Measurements from ENCODE around the gene GTPBP4.
A peak's percentile ranks its signal among the peaks of the same experiment; 100 is the strongest.
"Not testable (repeated sequence)": the region's sequence is repeated elsewhere in the genome, so short reads cannot be mapped to it uniquely, and the experiment has no call there.

The GTPBP4 gene

DNA sequence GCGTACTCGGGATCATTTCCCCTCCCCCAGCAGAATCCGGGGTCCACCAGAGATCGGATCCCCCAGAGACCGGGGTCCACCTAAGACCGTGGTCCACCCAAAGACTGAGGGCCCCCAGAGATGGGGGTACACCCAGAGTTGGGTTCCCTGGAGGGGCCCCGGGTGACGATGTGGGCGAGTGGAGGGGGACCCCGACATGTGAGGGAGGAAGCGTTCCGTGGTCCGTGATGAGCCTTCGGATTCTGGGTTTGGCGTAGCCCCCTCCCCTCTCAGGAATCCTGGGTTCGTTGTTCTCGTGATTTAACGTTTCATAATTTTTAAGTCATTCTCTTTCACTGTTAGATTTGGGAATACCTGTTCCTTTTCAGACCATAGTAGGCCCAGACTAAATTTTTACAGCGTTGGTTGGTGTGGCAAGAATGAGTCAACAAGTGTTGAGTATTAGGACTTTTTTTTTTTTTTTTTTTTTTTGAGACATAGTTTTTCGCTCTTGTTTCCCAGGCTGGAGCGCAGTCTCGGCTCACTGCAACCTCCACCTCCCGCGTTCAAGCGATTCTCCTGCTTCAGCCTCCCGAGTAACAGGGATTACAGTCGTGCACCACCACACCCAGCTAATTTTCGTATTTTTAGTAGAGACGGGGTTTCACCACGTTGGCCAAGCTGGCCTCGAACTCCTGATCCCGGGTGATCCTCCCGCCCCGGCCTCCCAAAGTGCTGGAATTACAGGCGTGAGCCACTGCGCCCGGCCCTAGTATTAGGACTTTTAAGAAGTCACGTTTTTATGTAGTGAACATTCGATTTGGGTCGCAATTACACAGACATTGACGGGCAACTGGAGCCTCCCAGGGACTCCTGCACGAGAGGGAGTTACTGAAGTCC, 672 bp downstream of the GTPBP4 start:
- peak; percentile 32 for DNase-seq (ENCODE audit: low read depth, low spot score)

DNA sequence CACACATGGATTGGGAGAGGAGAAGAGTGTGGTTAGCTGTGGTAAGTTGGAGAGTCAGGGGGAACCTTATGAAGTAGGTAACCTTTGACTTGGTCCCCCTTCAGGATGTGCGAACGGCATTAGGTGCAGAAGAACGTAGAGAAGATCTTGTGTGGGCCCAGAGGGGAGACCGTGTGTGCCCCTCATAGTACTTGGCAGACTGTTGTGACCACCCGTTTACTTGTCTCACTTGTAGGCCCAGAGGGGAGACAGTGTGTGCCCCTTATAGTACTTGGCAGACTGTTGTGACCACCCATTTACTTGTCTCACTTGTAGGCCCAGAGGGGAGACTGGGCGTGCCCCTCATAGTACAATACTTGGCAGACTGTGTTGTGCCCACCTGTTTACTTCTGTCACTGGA, 2.6 kb downstream of the GTPBP4 start:
- no peak for DNase-seq (ENCODE audit: low read depth, low spot score)

DNA sequence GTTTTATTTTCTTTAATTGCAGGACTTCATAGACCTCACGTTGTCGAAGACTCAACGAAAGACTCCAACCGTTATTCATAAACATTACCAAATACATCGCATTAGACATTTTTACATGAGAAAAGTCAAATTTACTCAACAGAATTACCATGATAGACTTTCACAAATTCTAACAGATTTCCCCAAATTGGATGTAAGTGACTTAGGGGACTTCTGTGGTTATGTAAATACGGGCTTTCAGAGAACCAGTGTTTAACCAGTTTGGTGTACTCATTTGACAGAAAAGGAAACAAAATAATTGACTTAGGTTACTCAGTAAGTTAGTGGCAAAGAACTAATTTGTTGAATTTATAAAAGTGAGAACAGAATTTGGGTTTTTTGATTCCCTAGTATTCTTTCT, 4.2 kb downstream of the GTPBP4 start:
- DNase-seq (ENCODE audit: low read depth, low spot score): no peak

DNA sequence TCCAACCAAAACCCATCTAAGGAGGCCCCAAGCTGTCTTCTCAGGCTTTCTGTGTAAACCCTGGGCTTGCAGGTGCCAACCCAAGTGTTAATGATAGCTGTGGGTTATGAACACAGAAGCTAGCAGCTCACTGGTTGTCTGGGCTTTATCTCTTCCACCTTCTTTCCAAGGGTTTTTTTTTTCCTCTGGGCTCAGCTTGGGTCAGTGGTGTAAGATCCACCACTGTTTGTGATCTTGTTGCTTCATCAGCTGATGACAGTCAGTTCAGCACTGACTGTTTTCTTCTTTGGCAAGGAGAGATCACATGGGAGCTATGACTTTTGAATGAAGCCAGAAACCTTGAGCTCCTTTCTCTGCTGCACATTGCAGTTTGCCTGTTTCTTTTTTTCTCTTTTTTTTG, 4.6 kb downstream of the GTPBP4 start:
- DNase-seq (ENCODE audit: low read depth, low spot score): no peak

DNA sequence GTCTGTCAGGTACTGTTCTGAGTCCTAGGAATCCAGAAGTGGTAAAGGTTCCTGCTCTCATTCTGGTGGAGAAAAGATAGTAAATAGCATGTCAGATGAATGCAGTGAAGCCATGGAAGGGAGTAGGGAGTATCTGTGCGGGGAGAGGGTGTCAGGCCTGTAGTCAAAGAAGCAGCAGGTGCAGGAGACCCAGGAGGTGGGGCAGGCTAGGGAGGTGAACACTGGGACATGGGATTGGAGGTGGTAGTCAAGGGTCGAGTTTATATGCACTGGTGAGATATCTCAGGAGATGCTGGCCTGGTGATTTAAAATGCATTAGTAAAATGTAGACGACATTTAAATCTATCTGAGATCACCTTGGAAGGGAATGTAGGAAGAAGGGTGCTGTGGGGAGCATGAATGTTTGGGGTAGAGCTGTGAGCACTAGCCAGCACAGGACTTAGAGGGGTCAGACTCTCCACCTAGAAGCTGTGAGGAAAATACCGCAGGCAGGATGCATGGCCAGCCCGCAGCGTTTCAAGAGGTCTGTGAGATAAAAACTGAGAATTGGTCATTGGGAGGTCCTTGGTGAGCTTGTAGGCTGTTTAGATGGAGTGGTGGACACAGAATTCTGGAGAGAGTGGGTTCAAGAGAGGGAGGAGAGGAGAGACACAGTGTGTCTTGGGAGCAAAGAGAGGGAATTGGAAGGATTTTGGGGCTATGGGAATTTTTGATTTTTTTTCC, 6.8 kb downstream of the GTPBP4 start:
- no peak for DNase-seq (ENCODE audit: low read depth, low spot score)

DNA sequence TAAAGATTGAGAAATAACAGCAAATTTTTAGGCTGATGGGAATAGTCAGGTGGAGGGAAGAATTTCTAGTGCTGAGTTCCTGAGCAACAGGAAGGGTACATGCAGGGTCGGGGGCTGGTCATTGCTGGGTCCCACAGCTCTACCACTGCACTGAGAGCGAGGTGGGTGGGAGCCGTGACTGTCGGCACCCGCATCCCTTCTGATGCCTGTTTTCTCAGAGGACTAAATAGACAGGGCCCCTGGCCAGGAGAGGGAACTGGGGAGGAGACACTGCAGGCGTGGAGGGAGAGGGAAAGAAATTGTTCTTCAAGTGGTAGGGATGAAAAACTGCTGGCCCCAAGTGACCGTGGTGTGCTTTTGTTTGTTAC, 7.3 kb downstream of the GTPBP4 start:
- DNase-seq (ENCODE audit: low read depth, low spot score): no peak

DNA sequence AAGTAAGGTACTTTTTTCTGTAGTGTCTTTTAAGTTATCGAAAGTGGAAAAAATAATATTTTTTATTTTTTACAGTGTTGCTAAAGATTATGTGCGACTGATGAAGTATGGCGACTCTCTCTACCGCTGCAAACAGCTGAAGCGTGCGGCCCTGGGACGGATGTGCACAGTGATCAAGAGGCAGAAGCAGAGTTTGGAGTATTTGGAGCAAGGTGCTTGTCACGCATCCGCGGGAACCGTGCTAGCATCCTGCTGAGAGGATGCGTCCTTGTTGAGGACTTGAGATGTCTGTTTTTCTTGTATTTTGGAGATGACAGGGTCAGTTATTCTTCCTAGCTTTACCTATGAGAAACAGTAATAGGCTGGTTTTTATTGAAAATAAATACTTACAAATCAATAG, 7.8 kb downstream of the GTPBP4 start:
- DNase-seq (ENCODE audit: low read depth, low spot score): no peak

DNA sequence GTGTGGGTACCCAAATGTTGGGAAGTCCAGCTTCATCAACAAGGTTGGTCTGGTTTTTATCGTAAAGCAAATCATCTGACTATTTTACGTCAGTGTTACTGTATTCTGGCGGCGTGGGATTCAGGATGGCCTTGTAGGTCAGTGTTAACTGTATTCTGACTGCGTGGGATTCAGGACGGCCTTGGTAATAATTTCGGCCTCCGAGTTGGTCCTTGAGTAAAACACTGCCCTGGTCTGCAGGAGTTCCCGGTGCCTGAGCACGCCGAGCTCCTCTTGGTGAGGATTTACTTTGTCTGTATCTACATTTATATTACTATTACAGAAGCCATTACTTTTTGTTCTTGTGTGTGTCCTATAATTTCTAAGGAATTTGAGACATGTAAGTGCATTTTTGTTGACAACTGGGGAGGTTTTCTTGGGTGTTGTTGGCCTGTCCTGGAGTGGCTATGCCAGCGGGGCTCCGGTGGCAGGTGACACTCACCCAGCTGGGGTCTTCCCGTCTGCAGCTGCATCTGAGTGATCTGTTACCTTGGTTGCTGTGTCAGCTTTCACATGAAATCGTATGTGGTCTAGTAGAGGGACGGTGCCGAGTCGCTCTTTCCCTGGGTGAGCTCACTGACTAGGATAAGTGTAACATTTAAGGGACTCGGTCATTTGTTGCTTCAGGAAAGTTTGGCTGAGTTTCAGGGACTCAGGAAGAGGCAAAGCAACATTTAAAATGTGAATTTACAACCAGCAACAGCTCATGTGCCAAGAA, 9.2 kb downstream of the GTPBP4 start:
- no peak for DNase-seq (ENCODE audit: low read depth, low spot score)

DNA sequence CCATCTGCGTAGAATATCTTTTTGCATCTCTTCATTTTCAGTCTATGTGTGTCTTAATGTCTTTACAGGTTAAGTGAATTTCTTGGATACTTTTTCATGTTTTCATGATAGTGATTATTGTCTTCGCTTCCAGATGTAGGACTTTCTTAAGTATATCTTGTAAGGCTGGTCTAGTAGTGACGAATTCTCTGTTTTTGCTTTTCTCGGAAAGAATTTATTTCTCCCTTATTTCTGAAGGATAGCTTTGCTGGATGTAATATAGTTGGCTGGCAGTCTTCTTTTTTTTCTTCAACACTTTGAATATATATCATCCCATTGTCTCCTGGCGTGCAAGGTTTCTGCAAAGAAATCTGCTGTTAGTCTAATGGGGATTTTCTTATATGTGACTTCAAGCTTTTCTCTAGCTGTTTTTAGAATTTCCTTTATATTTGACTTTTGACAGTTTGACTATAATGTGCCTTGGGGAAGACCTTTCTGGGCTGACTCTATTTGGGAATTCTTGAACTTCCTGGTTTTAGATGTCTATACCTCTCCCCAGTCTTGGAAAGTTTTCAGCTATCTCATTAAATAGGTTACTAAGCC, 14.3 kb downstream of the GTPBP4 start:
- no peak for DNase-seq (ENCODE audit: low read depth, low spot score)

DNA sequence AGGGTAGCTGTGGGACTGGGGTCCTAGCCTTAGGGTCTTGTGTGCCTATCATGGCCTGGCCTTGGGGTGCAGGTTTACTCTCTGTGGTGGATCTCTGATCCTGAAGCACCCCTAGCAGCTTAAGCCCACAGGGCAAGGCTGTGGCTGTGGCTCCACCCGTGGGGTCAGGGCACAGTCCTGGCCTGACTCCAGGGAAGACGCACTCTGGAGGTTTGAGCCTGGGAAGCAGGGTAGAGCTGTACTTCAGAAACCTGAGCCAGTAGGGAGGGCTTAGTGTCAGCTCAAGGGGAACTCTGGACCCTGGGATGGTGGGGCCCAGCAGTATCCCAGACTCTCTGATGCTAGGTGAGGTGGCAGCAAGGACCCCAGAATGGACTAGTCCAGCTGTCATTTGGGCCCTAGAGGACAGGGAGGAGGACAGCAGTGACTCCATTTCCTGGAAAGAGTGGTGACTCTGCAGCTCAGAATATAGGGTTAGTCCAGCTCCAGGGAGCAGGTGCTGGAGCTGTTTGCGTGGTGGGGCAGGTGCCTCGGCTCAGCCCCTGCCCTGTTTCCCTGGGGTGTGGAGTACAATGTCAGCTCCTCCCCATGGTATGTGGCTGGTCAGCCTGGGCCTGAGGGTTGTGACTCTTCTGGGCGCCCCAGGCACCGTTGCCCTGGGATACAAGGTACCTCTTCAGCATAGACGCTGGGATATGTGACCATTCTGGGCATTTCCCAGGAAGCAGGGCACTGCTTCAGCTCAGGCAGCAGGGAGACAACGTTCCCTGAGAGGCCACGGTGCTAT, 15.8 kb downstream of the GTPBP4 start:
- no peak for DNase-seq (ENCODE audit: low read depth, low spot score)

DNA sequence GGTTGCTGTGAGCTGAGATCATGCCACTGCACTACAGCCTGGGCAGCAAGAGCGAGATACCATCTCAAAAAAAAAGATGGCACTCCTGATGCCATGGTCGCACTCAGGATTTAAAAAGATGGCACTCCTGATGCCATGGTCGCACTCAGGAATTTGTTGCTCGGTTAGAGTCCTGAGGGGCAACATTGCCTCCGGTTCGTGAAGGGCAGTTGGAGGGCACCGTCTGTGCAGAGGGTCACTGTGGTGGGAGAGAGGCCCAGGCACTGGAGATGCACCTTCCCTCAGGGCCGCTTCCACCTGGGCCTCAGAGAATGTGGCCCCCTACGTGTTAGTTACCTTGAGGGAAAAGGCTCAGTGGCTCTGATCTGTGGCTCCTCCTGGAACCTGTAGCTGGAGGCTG, 18.3 kb downstream of the GTPBP4 start:
- no peak for DNase-seq (ENCODE audit: low read depth, low spot score)

DNA sequence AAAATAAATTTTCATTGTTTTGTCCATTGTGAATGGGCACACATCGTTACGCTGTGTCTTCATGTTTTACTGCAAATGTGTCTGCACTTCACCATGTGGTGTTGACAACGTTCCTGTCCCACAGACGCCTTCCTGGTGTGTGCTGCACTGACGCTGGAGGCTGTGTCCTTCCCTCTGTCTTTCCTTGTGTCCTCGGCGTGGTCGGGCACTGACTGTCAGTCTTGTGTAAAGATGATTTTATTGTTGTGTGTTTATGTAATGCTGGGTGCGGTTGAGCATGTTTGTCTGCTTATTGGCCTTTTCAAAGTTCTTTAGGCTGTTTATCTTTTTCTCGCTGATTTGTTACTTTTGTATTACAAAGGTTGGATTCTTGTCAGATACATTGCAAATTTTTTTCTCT, 19.3 kb downstream of the GTPBP4 start:
- DNase-seq (ENCODE audit: low read depth, low spot score): no peak

DNA sequence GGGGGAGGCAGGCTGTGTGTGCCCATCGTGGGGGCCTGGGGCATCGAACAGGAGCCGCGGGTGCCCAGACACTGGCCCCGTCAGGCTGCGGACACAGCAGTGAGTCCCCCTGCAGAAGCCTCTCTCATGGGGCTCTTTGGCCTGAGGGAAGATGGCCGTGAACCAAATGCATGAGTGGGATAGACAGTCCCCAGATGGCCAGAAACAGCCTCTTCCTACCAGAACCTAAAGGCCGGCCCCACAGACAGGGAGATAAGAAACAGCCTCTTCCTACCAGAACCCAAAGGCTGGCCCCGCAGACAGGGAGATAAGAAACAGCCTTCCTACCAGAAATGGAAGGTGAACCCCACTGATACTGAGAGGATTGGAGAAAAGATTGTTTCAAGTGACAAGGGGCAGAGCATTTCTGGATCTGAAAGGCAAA, 20.8 kb downstream of the GTPBP4 start:
- no peak for DNase-seq (ENCODE audit: low read depth, low spot score)

DNA sequence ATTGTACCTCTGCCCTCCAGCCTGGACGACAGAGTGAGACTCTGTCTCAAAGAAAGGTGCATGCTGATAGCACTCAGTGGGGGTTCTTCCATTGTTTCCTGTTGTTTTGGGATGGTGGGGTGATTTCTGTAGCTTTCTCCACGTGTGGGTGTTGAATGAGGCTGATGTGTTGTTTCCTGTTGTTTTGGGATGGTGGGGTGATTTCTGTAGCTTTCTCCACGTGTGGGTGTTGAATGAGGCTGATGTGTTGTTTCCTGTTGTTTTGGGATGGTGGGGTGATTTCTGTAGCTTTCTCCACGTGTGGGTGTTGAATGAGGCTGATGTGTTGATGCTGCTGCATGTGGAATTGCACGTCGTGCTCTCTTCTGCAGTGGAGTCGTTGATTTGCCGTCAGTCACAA, 21.7 kb downstream of the GTPBP4 start:
- not testable (repeated sequence) for DNase-seq (ENCODE audit: low read depth, low spot score)

DNA sequence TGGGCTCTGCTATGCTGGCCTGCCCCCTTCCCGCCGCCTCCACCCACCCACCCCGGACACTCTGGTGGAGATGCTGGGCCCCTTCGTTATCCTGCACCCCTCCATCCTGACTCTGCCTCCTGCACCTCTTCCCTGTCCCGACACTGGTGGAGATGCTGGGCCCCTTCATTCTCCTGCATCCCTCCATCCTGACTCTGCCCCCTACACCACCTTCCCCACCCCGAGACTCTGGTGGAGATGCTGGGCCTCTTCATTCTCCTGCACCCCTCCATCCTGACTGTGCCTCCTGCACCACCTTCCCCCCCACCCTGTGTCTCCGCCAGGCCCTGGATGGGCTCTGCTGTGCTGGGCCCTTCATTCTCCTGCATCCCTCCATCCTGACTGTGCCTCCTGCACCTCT, 22.5 kb downstream of the GTPBP4 start:
- DNase-seq (ENCODE audit: low read depth, low spot score): no peak

DNA sequence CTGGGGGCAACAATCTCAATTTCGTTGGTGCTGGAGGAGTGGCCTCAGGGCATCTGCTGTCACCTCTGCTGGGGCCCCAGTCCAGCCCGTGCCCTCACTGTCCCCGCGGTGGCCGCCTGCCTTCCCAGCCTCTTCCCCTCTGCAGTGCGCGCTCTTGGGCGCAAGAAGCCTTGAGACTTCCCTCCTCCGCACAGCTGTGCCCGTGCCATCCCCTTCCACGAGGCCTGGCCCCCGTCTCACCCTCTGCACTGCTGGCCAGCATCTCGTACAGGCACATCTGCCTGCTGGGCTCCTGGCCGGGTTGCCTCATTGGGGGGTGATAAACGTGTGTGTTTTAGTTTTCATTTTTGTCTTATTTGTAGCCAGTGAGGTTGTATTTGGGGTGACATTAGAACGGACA, 23.5 kb downstream of the GTPBP4 start:
- DNase-seq (ENCODE audit: low read depth, low spot score): no peak

DNA sequence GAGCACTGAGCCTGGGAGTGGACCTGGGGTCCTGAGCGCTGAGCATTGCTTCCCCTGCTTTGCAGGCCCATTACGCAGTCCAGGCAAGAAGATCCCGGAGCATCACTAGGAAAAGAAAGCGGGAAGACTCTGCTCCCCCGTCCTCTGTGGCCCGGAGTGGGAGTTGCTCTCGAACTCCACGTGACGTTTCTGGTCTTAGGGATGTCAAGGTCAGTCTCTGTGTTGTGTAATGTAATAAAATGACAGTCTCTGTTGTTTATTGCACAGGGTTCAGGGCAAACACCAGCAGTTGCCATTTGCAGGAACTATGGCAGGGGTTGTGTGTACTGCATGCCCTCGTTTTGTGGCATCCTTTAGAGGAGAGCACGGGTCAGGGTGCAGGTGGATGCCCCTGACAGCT, 27.5 kb downstream of the GTPBP4 start:
- no peak for DNase-seq (ENCODE audit: low read depth, low spot score)

DNA sequence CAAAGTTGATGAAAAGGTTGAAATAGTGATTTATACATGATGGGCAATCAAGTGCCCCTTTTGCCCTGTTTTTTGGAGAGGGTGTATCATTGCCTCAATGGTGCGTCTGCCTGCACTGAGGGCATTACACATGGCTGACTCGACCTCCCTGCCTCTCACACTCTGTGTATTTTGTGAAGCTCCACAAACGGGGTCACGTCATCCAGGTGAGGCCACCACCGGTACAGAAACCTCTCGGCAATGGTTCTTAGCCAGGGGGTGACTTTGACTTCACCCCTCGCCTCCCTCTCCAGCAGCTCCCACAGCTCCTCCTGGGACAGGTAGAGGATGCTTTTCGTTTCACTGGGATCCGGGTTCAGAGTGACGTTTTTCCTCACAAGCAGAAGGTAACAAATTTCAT, 31.1 kb downstream of the GTPBP4 start:
- no peak for DNase-seq (ENCODE audit: low read depth, low spot score)

DNA sequence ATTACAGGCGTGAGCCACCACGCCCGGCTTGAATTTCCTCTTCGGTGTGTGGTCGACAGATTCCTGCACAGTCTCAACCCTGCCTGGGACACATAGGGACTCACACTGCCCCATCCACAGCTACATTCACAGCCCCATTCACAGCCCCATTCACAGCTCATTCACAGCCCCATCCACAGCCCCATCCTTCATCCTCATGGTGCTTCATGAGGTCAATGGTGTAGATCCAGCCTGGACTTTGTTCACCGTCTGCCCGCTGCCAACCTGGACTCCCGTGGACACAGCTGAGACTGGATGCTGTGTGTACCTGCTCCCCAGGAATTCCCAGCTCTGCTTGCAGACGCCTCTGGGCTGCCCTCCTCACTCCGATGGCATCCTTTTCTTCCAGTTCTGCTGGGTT, 32.2 kb downstream of the GTPBP4 start:
- no peak for DNase-seq (ENCODE audit: low read depth, low spot score)

DNA sequence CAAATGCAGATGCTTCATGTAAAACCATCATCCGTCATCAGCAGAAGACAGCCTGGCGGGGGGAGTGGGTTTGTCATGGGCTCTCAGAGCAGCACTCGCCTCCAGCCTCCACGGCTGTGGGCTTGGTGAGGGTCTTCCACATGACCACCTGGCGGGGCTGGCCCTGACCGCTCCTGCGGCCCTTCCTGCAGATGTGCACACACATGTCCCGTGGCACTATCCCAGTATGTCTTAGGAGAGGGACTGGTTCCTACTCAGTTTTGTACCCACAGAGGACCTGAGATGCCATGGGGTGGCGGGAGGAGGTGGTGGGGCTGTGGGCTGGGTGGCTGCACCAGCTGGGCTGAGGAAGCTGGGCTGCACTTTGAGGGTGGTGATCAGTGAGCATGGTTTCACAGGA, 32.7 kb downstream of the GTPBP4 start:
- DNase-seq (ENCODE audit: low read depth, low spot score): no peak

DNA sequence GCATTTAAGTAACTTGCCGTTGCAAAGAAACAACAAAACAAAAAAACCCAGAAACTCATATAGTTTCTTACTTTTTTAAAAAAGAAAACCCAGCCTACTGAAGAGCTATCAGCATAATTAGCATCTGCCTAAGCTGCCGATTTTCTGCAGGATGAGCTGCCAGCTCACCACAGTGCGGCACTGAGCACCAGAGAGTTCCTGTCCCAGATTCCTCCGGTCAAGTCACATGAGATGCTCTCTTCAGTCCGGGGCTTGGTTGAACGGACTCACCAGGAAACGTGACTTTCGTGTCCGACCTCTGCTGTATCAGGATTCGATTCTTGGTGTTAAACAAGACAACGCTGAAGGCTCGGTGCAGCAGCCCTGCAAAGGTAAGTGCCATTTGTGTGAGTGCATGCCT, 34.2 kb downstream of the GTPBP4 start:
- no peak for DNase-seq (ENCODE audit: low read depth, low spot score)

Measured in astrocyte of the hippocampus (primary cell).